Activated T-cell treated with anti-CD3 and anti-CD28 coated beads, Interleukin-2, amount 50 U/mL, for 48 hours (primary cell): ENCODE results near the gene PDE5A.
"Not testable (repeated sequence)": the region's sequence is repeated elsewhere in the genome, so short reads cannot be mapped to it uniquely, and the experiment has no call there.

Experiments used
- DNase-seq, 2 experiments: peaks; one replicate each; pipeline ENCODE4 v3.0.0-alpha.2; 2020

PDE5A gene

GRCh38 chr4:119517361-119518229 lies 111.0 kb downstream of the PDE5A start:
- no peak for DNase-seq

GRCh38 chr4:119512398-119512797 lies 116.2 kb downstream of the PDE5A start:
- DNase-seq: no peak

- no peak for DNase-seq
These were observed 118.0 kb downstream of the PDE5A start for GRCh38 chr4:119510395-119511149.

- no peak for DNase-seq
These were observed 120.3 kb downstream of the PDE5A start for GRCh38 chr4:119508281-119508680.

GRCh38 chr4:119506806-119507205 lies 121.8 kb downstream of the PDE5A start:
- DNase-seq: no peak

- DNase-seq: no peak
These were observed 124.0 kb downstream of the PDE5A start for GRCh38 chr4:119504616-119505015.

- DNase-seq: no peak
These were observed 126.9 kb downstream of the PDE5A start for GRCh38 chr4:119501740-119502139.

GRCh38 chr4:119498527-119498926 lies 130.1 kb downstream of the PDE5A start:
- no peak for DNase-seq

- no peak for DNase-seq
These were observed 134.7 kb downstream of the PDE5A start for GRCh38 chr4:119493886-119494285.

- DNase-seq: no peak
These were observed 135.2 kb downstream of the PDE5A start for GRCh38 chr4:119493419-119493818.

- DNase-seq: no peak
These were observed 138.3 kb downstream of the PDE5A start for GRCh38 chr4:119490335-119490734.

- DNase-seq: no peak
These were observed 139.3 kb downstream of the PDE5A start for GRCh38 chr4:119489305-119489704.

GRCh38 chr4:119480331-119480730 lies 148.3 kb downstream of the PDE5A start:
- DNase-seq: no peak

- no peak for DNase-seq
These were observed 148.8 kb downstream of the PDE5A start for GRCh38 chr4:119479835-119480234.

- no peak for DNase-seq
These were observed 149.3 kb downstream of the PDE5A start for GRCh38 chr4:119479180-119479808.

- DNase-seq: no peak
These were observed 150.0 kb downstream of the PDE5A start for GRCh38 chr4:119478446-119479179.

GRCh38 chr4:119477412-119478053 lies 151.1 kb downstream of the PDE5A start:
- no peak for DNase-seq

GRCh38 chr4:119471259-119471658 lies 157.3 kb downstream of the PDE5A start:
- DNase-seq: no peak

- not testable (repeated sequence) for DNase-seq
These were observed 157.9 kb downstream of the PDE5A start for GRCh38 chr4:119470737-119471063.

GRCh38 chr4:119470021-119470736 lies 158.4 kb downstream of the PDE5A start:
- not testable (repeated sequence) for DNase-seq

GRCh38 chr4:119469039-119469438 lies 159.6 kb downstream of the PDE5A start:
- not testable (repeated sequence) for DNase-seq

GRCh38 chr4:119462733-119463132 lies 165.9 kb downstream of the PDE5A start:
- not testable (repeated sequence) for DNase-seq
